ENCODE results near the gene ATAD3B.

DNA sequence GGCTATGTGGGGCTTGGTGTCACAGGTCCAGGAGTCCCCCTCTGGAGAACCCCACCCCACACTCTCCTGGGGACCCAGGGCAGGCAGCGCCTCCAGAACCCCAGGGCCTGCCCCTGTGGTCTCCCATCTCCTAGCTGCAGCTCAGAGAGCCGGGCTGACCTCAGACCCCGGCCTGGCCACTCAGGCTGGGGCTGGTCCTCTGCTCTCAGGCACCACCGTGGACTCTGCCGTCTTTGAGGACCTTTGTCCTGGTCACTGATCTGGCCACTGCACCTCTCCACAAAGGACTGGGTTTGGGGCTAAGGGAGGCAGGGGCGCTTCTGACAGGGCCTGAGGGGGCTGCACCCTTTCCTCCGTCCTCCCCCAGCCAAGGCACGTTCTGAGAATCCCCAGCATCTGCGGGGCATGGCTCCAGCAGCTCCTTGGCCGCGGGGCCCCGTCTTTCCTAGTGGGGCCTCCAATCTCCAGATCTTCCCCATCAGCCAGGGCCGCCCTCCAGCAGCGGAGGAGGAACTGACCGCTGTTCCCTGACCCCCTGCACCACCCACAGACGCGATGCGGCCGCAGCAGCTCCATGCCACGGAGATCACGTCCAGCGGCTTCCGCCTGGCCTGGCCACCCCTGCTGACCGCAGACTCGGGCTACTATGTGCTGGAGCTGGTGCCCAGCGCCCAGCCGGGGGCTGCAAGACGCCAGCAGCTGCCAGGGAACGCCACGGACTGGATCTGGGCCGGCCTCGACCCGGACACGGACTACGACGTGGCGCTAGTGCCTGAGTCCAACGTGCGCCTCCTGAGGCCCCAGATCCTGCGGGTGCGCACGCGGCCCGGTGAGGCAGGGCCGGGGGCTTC is 32.8 kb upstream of the ATAD3B start:
- TF ChIP-seq, protein P1, sequence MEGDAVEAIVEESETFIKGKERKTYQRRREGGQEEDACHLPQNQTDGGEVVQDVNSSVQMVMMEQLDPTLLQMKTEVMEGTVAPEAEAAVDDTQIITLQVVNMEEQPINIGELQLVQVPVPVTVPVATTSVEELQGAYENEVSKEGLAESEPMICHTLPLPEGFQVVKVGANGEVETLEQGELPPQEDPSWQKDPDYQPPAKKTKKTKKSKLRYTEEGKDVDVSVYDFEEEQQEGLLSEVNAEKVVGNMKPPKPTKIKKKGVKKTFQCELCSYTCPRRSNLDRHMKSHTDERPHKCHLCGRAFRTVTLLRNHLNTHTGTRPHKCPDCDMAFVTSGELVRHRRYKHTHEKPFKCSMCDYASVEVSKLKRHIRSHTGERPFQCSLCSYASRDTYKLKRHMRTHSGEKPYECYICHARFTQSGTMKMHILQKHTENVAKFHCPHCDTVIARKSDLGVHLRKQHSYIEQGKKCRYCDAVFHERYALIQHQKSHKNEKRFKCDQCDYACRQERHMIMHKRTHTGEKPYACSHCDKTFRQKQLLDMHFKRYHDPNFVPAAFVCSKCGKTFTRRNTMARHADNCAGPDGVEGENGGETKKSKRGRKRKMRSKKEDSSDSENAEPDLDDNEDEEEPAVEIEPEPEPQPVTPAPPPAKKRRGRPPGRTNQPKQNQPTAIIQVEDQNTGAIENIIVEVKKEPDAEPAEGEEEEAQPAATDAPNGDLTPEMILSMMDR (IDR thresholded peaks at IDR 0.05) = no peak
- TF ChIP-seq POLR2A (IDR thresholded peaks at IDR 0.05) = no peak

Measured in right lobe of liver (tissue), 4 donors.